NT2/D1 (cell line): Measurements from ENCODE around the gene DOCK2.

ENCODE experiments used
- SUZ12 ChIP-seq: IDR thresholded peaks from 2 replicates; pipeline ENCODE4 v1.6.1; 2011; ENCODE audit not compliant: insufficient read length, insufficient read depth; ENCODE audit errors: extremely low read depth
- ZNF274 ChIP-seq: IDR thresholded peaks from 2 replicates; pipeline ENCODE4 v1.6.1; 2011; ENCODE audit warnings: mild to moderate bottlenecking, low read depth, low read length

DNA sequence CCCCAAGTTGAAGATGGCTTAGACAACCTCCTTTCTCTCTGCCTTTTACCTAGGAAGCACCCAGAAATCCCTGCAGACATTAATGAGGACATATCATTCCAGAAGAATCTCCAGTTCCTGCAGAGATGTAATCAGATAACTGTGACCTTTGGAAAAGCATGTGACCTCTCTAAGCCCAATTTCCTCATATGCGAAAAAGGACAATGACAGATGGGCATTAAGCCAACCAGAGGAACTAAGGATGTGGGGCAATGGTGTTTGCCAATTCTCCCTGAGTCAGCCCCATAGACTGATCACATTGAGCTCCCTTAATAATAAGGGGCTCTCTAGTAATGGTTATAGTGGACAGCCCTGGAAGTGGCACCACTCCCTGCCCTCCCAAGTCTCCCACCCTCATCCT is 458.6 kb downstream of the DOCK2 start:
- no peak for TF ChIP-seq ZNF274
- no peak for TF ChIP-seq SUZ12
